ENCODE data around the gene TCF12. TPM values are rescaled to one million over a fixed set of nuclear protein-coding genes. Genes with fewer than 3 reads are reported as not detected.
A peak's percentile ranks its signal among the peaks of the same experiment; 100 is the strongest.

Gene TCF12
- polyA plus RNA-seq (ENCODE audit: insufficient read length in 12 of 12): 100 to 1,000 TPM in 11 of 12 donors, not detected in 1; 103 to 161 (median 152) TPM
- long read RNA-seq, donor 1, full-length matches to known transcripts: 6 of 23 reads
- long read RNA-seq, donor 1, partial matches to known transcripts: 17 of 23 reads
- long read RNA-seq, donor 1, other reads (novel, unspliced or antisense): 0 of 23 reads
- long read RNA-seq, donor 2, full-length matches to known transcripts: 14 of 26 reads
- long read RNA-seq, donor 2, partial matches to known transcripts: 12 of 26 reads
- long read RNA-seq, donor 2, other reads (novel, unspliced or antisense): 0 of 26 reads
- long read RNA-seq, donor 3, full-length matches to known transcripts: 8 of 21 reads
- long read RNA-seq, donor 3, partial matches to known transcripts: 13 of 21 reads
- long read RNA-seq, donor 3, other reads (novel, unspliced or antisense): 0 of 21 reads
- long read RNA-seq, donor 4, full-length matches to known transcripts: 7 of 7 reads
- long read RNA-seq, donor 4, partial matches to known transcripts: 0 of 7 reads
- long read RNA-seq, donor 4, other reads (novel, unspliced or antisense): 0 of 7 reads
- long read RNA-seq, donor 5, full-length matches to known transcripts: 17 of 27 reads
- long read RNA-seq, donor 5, partial matches to known transcripts: 10 of 27 reads
- long read RNA-seq, donor 5, other reads (novel, unspliced or antisense): 0 of 27 reads
- long read RNA-seq, donor 6, full-length matches to known transcripts: 7 of 7 reads
- long read RNA-seq, donor 6, partial matches to known transcripts: 0 of 7 reads
- long read RNA-seq, donor 6, other reads (novel, unspliced or antisense): 0 of 7 reads
- long read RNA-seq, donor 7, full-length matches to known transcripts: 4 of 4 reads
- long read RNA-seq, donor 7, partial matches to known transcripts: 0 of 4 reads
- long read RNA-seq, donor 7, other reads (novel, unspliced or antisense): 0 of 4 reads
- long read RNA-seq, donor 8, full-length matches to known transcripts: 15 of 22 reads
- long read RNA-seq, donor 8, partial matches to known transcripts: 7 of 22 reads
- long read RNA-seq, donor 8, other reads (novel, unspliced or antisense): 0 of 22 reads
- long read RNA-seq, donor 9, partial matches to known transcripts: 0 of 3 reads
- long read RNA-seq, donor 9, other reads (novel, unspliced or antisense): 0 of 3 reads
- long read RNA-seq, donor 10, full-length matches to known transcripts: 12 of 17 reads
- long read RNA-seq, donor 10, partial matches to known transcripts: 5 of 17 reads
- long read RNA-seq, donor 10, other reads (novel, unspliced or antisense): 0 of 17 reads
- long read RNA-seq, donor 11, full-length matches to known transcripts: 11 of 18 reads
- long read RNA-seq, donor 11, partial matches to known transcripts: 7 of 18 reads
- long read RNA-seq, donor 11, other reads (novel, unspliced or antisense): 0 of 18 reads

GRCh38 chr15:56918046-56918938 is at the start of gene TCF12:
TSS of gene TCF12 (plus strand) at chr15:56918644. CDS start at chr15:56919914, 1,270 bp downstream.
- peak; percentile 97 for DNase-seq

DNA sequence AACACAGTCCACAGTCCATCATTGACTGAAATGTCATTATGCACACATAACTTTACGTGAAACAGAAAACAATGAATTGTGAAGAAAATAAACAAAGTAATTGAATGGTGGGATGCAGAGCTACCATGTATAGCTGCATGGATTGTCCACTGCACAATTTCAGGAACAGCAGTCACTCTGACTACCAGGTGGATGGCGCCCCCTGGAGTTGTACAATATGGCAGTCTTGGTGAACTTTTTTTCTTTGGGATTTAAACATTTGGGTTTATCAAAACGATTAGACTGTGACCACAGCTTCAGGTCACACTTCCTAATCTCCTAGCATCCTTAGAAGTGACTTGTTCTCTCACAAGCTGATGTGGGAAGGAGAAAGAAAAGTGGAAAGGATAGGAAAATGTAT is 48.9 kb upstream of the TCF12 start:
- no peak for DNase-seq

- no peak for DNase-seq
These were observed 47.3 kb upstream of the TCF12 start for GRCh38 chr15:56871185-56871584.

DNA sequence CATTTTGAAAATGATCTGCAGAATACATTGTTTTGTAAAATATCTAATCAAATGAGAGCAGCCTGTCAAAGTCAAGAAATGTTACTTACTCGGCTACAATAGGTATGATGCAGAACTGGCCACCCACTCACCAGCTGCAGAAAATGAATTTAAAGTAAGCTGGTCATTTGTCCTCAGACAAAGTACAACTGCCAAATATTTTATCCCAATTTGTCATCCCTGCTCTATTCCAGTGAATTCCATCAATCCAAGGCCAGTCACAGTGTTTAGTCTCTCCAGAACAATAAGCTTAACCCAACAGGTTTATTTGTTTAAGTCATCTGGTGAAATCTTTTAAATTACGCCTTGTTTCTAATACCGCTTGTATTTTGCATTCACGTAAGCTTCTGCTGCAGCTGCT is 46.6 kb upstream of the TCF12 start:
- DNase-seq: no peak

GRCh38 chr15:56877255-56877970 is 41.0 kb upstream of the TCF12 start:
- DNase-seq: no peak

DNA sequence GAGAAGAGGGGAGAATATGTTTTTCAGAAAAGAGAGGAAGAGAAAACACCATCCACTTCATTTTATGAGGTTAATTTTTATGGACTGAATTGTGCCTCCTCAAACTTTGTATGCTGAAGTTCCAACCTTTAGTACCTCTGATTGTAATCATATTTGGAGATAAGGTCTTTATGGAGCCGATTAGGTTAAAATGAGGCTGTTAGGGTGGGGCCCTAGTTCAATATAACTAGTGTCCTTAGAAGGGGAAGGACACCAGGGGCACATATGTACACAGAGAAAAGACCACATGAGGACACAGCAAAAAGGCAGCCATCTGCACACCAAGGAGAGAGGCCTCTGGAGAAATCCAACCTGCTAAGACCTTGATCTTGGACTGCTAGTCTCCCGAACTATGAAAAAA is 38.9 kb upstream of the TCF12 start:
- DNase-seq: no peak

- DNase-seq: no peak
These were observed 35.4 kb upstream of the TCF12 start for GRCh38 chr15:56883088-56883487.

GRCh38 chr15:56886363-56886931 is 32.0 kb upstream of the TCF12 start:
- DNase-seq: no peak

DNA sequence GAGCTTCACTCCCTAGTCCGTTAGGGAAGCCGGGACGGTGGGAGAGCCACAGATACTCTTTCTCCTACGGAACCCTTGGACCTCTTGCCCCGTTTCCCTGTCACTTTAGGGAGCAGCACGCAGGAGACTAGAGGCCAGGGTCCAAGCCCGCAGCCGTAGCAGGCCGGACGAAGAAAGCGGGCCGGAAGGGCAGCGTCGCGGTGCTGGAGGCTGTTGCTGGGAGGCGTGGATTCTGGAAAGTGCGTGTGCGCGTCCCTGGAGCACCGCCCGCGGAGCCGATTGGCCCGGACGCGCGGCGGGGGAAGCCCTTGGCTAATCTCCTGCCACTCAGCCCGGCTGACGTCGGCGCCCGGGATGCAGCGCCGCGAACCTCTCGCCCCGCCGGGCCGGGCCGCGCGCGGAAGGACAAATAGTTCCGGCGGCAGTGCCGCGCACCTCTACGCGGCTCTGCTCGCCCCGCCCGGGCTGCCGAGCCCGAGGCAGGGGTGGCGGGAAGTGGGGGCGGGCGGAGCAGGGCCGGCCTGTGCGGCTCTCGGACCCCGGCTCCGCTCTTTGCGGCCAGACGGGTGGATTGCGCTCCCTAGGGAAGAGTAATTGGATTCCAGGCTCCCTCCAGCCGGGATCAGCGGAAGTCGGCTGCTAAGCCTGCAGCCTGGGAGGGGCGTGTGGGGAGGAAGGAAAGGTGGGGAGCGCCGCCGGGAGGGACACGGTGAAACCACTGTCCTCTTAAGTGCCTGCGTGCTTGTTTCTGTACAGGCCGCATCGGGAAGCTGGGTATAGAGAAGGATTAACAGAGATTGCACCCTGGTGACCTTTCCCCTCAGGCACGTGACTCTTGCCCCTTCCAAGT is 31.3 kb upstream of the TCF12 start:
- peak; percentile 95 for DNase-seq

DNA sequence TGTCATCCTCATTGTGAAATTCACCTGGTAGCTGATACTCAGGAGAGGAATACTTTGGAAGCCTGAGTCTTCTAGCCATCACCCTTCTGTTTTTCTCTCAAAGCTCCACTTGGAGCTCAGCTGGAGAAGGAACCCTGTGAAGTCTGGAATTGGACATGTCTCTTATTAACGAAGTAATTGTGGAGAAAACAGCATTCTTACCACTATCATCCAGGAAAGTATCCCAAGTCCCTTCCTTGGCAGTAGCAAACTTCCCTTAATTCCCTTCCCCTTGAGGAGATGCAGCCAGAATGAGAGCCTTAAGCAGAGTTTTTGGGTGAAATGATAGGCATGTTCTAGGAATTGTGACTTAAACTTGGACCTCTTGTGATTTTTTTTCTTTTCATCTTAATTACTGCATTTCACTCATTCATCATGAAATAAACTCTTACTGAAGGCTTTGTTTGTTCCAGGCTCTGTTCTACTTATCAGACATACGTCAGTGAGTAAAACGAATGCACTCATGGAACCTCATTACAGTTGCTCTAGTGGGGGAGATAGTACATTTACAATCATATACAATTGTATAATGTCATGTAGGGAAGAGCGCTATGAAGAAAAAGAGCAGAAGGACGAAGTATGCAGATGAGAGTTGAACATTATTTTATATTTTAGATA is 30.5 kb upstream of the TCF12 start:
- DNase-seq: no peak

DNA sequence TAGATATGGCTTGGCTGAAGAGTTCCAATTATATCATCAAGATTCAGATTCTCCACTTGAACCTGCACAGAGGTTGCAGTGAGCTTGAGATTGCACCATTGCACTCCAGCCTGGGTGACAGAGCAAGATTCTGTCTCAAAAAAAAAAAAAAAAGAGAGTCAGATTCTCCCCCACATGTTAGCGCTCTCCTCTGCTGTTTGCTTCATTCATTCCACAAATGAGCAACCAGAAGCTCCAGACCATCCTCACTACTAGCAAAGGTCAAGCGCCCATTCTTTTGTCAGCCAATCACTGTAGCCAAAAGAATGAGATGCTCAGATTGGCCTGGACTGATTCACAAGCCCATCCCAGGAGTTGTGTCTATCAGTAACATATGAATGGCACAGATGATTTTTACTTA is 28.4 kb upstream of the TCF12 start:
- no peak for DNase-seq

DNA sequence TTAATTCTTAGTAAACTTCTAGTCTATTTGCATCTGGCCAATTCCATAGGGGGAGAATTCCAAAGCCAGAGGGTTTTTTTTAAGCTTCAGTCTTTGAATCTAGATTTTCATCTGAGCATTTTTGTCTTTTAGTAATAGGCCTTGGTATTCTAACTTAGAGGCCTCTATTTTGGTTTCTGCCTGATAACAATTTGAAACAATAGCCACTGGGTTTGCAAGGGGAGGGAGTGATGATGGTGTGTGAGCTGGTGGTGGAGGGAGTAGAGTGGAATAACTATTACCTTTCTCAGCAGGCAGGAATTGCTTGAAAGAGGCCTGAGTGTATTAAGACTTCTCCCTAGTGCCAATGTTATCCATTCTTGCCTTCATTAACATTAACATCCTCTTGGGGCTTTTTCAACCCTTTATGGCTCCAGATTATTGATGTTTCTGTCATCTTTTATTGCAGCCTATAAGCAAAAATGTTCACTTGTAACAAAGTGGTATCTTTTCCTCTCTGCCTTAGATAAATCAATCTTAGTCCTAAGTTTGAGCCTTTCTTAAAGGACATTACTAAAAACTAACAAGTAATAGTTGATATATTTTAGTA is 26.5 kb upstream of the TCF12 start:
- no peak for DNase-seq

DNA sequence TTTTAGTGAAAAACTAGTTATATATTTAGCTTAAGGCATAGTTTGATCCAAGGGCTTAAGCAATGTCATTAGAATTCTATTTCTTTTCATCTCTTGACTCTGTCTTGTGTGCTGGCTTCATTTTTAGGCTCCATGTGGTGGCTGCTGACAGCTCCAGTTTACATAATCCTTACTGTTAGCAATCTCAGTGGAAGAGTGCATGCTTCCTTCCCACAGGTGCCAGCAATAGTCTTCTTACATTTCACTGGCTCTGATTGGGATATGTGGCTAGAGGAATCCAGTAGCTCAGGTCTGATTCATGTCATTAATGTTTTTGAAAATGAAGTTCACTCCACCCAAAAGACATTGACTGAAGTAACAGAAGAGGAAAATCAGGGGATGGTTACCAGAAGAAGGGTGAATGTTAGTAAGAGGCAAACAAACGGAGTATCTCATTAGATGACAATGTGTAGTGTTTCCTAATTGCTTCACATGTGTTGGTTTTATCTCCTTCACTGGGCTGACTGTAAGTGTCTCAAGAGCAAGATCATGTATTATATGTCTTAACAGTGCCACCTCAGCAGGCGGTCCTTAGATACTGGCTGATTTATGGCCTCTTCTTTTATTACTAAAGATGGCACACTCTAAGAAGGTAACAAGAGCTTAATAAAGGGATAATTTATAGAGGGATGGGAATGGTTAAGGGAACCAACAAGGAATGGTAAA is 25.6 kb upstream of the TCF12 start:
- DNase-seq: no peak

DNA sequence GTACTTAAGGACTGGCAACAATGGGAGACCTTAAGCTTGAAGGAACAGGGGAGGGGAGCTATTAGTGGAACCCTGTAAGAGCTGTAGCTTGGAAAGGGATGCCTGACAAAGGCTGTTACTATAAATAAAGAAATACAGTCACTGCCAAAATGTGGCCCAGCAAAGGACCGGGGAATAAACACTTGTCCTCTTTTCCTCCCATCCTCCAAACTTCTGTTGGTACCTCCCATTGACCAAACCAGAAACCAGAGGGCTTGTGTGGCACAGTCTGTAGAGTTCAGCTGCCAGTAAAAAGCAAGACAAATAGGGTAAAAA is 25.1 kb upstream of the TCF12 start:
- DNase-seq: no peak

GRCh38 chr15:56894601-56895000 is 23.8 kb upstream of the TCF12 start:
- DNase-seq: no peak

DNA sequence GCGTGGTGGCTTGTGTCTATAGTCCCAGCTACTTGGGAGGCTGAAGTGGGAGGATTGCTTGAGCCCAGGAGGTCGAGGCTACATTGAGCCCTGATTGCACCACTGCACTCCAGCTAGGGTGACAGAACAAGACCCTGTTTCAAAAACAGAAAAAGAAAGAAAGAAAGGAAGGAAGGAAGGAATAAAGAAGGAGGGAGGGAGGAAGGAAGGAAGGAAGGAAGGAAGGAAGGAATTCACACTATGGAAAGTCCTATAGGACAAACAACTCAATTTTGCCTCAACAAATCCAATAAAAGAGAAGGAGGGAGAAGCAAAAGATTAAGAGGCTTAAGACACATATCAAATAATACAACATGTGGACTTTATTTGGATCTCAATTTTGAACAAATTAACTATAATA is 16.5 kb upstream of the TCF12 start:
- no peak for DNase-seq

GRCh38 chr15:56906766-56907165 is 11.7 kb upstream of the TCF12 start:
- DNase-seq: no peak
